Thoracic aorta (tissue), 2 donors: ENCODE data around the gene AMFR. TPM values are rescaled to one million over a fixed set of nuclear protein-coding genes. Genes with fewer than 3 reads are reported as not detected.

Experiments used
- ATAC-seq: fragments of 150-250 bp; one replicate; pipeline ENCODE4 v1.8.0; 2017; ENCODE audit warnings: low read depth; ENCODE audit not compliant: insufficient number of reproducible peaks, low FRiP score
- DNase-seq: peaks from one replicate; pipeline ENCODE4 v3.0.0-alpha.2; 2020; ENCODE audit warnings: low spot score
- H3K27ac ChIP-seq, 2 donors: fragments of 200-600 bp; sonication (generic); 1 replicate in 1 of 2; 2 replicates in 1 of 2; pipeline ENCODE4 v1.5.1; 2016; ENCODE audit warnings: mild to moderate bottlenecking in 2 of 2, moderate library complexity in 2 of 2
- H3K27me3 ChIP-seq: fragments of 200-600 bp; sonication (generic); replicated peaks from 2 replicates; pipeline ENCODE4 v1.6.0; 2016; ENCODE audit warnings: mild to moderate bottlenecking; ENCODE audit not compliant: insufficient read depth
- H3K36me3 ChIP-seq: fragments of 200-600 bp; sonication (generic); one replicate; pipeline ENCODE4 v1.5.1; 2016
- H3K4me1 ChIP-seq, 2 donors: fragments of 200-600 bp; sonication (generic); 1 replicate in 1 of 2; 2 replicates in 1 of 2; pipeline versions ENCODE4 v1.5.1 to v1.6.0; 2016; ENCODE audit warnings: low read depth in 2 of 2, mild to moderate bottlenecking in 1 of 2; ENCODE audit not compliant: control insufficient read depth in 1 of 2
- H3K4me3 ChIP-seq: fragments of 200-600 bp; sonication (generic); 2 replicates; pipeline ENCODE4 v1.5.1; 2016; ENCODE audit warnings: mild to moderate bottlenecking
- H3K9me3 ChIP-seq: fragments of 200-600 bp; sonication (generic); 2 replicates; pipeline ENCODE4 v1.5.1; 2016
- CTCF ChIP-seq: fragments of 200-600 bp; sonication (generic); IDR thresholded peaks from one replicate; pipeline ENCODE4 v1.5.1; 2019; ENCODE audit warnings: antibody characterized with exemption
- total RNA-seq, 2 donors: library from RNA; depleted of rRNA; stranded (reverse); fragments of >200 nt; gene quantifications; one replicate each; pipeline versions ENCODE4 v1.1.0 to v1.2.3, GENCODE V29; 2016

Gene AMFR
- total RNA-seq, 2 donors from 2014 or later = 153 to 209 TPM

DNA sequence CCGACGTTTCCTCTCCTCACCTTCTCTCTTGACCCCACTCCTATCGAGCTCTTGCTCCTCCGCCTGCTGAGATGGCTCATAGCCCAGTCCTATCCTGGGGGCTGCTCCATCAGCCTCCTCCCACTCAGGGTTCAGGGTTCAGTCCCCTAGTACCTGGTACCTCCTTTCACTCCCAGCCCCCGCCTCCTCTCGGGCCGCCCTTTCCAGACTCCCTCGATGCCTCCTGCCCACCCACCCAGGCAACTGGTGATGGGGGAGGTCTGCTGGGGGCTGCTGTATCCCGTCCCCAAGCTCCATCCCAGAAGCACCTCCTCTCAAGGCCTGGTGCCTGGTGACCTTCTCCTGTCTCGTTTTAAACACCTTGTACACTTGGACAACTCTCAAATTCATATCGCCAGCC is 93.9 kb downstream of the AMFR start:
- no peak overlapping the region for H3K27ac ChIP-seq
- DNase-seq = no peak
- no peaks in the 10 kb centered on the region for H3K4me1 ChIP-seq
- ATAC-seq = no peak
- no peak overlapping the region for H3K4me3 ChIP-seq
- TF ChIP-seq CTCF = no peak
- H3K27me3 ChIP-seq = no peaks in the 10 kb centered on the region
- no peaks in the 10 kb centered on the region for H3K36me3 ChIP-seq
- no peaks in the 10 kb centered on the region for H3K9me3 ChIP-seq

DNA sequence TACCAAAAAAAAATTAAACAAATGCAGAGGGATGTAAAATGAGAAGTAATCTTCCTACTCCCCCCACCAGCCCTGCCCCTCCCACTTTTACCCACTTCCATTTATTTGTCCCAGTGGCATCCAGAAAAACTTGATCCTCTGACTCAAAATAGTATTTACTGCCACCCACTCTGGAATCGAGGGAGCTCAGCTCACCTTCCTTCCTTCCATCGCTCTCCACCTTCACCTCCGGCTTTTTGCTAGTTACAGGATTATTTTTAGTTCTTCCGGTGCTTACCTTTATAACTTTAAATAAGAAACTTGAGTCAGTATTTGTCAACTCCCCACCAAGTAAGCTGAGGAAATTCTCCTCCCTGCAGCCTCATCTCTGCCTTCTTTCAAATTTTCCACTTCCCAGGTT is 94.9 kb downstream of the AMFR start:
- Histone ChIP-seq H3K4me3 (no peak overlapping the region), H3K27ac (no peak overlapping the region), H3K9me3 (no peaks in the 10 kb centered on the region), H3K27me3 (no peaks in the 10 kb centered on the region), H3K4me1 (no peaks in the 10 kb centered on the region), H3K36me3 (no peaks in the 10 kb centered on the region)
- DNase-seq = no peak
- no peak for ATAC-seq
- TF ChIP-seq CTCF = no peak

GRCh38 chr16:56329887-56330286 is 95.5 kb downstream of the AMFR start:
- H3K27ac ChIP-seq = no peak overlapping the region
- TF ChIP-seq CTCF = no peak
- H3K27me3 ChIP-seq = no peaks in the 10 kb centered on the region
- no peaks in the 10 kb centered on the region for H3K4me1 ChIP-seq
- DNase-seq (no peak), ATAC-seq (no peak)
- H3K4me3 ChIP-seq = no peak overlapping the region
- H3K36me3 ChIP-seq = no peaks in the 10 kb centered on the region
- no peaks in the 10 kb centered on the region for H3K9me3 ChIP-seq

- no peak overlapping the region for H3K4me3 ChIP-seq
Observed at GRCh38 chr16:56328276-56329022, 96.9 kb downstream of the AMFR start.

DNA sequence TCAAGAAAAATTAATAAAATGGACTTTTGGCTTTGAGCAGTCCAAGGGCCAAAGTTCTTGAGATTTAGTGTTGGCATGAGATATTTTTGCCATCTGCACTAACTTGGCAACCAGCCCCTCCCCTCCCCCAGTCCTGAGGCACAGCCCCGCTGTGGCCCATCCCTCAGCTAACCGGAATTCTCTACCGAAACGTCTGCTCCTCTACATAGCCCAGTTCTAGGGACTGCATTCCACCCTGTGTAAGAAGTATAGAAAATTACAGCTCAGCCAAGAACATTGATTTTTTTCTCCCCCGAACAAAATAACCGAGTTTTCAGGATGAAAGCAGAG is 97.5 kb downstream of the AMFR start:
- Histone ChIP-seq H3K4me1 (no peaks in the 10 kb centered on the region), H3K27ac (no peak overlapping the region), H3K9me3 (no peaks in the 10 kb centered on the region), H3K4me3 (no peak overlapping the region), H3K27me3 (no peaks in the 10 kb centered on the region), H3K36me3 (no peaks in the 10 kb centered on the region)
- DNase-seq (no peak), ATAC-seq (no peak)
- no peak for TF ChIP-seq CTCF

More at GRCh38 chr16:56328276-56329022, 96.9 kb downstream of the AMFR start:
- Histone ChIP-seq H3K9me3 (no peaks in the 10 kb centered on the region), H3K27ac (no peak overlapping the region), H3K4me1 (no peaks in the 10 kb centered on the region), H3K36me3 (no peaks in the 10 kb centered on the region), H3K27me3 (no peaks in the 10 kb centered on the region)
- DNase-seq (no peak), ATAC-seq (no peak)
- TF ChIP-seq CTCF = no peak
